ENCODE measurements around the gene PAX5.

DNA sequence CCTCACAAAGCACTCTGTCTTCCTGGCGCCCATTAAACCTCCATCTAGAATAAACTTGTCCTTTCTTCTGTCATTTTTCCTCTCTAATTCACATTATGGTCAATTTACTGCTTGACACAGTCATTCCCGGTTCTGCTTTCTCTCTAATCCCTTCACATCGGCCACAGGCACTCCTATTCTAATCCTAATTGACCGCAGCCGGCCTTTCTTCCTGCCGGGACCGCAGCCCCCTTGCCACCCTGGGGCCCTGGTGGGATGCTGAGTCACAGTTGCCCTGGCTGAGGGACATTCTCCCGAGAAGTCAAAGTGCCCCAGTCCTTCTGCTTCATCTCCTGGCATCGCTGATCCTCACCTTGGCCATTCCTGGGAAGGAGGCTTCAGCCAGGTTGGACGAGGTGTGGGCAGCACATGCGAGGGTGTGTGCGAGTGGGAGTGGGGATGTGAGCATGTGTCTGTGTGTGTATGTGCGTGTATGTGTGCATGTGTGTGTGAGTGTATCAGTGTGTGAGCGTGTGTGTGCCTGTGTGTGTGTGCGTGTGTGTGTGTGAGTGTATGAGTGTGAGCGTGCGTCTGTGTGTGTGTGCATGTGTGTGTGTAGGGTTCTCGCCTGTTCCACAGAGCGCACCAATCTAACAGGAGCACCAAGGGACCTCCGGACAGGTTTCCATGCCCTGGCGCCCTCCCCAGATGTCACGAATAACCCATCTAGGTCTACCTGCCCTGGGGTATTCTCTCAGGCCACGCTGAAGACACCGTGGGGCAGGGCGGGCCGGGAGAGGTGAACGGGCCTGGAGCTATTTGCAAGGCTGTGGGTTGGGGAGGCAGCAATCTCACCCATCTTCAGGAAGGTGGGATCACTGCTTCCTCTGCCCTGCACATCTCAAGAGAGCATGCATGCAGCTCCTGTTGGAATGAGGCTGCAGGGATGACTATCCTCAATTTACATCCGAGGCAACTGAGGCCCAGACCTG lies 191.2 kb downstream of the PAX5 start:
- TF ChIP-seq, protein P1, sequence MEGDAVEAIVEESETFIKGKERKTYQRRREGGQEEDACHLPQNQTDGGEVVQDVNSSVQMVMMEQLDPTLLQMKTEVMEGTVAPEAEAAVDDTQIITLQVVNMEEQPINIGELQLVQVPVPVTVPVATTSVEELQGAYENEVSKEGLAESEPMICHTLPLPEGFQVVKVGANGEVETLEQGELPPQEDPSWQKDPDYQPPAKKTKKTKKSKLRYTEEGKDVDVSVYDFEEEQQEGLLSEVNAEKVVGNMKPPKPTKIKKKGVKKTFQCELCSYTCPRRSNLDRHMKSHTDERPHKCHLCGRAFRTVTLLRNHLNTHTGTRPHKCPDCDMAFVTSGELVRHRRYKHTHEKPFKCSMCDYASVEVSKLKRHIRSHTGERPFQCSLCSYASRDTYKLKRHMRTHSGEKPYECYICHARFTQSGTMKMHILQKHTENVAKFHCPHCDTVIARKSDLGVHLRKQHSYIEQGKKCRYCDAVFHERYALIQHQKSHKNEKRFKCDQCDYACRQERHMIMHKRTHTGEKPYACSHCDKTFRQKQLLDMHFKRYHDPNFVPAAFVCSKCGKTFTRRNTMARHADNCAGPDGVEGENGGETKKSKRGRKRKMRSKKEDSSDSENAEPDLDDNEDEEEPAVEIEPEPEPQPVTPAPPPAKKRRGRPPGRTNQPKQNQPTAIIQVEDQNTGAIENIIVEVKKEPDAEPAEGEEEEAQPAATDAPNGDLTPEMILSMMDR (CRISPR knock-in tag; IDR thresholded peaks at IDR 0.05) = no peak
- TF ChIP-seq ZNF724P (CRISPR knock-in tag; IDR thresholded peaks at IDR 0.05; ENCODE audit: borderline replicate concordance) (no peak), ZNF274 (CRISPR knock-in tag; IDR thresholded peaks at IDR 0.05) (no peak)
- TF ChIP-seq, protein P2, sequence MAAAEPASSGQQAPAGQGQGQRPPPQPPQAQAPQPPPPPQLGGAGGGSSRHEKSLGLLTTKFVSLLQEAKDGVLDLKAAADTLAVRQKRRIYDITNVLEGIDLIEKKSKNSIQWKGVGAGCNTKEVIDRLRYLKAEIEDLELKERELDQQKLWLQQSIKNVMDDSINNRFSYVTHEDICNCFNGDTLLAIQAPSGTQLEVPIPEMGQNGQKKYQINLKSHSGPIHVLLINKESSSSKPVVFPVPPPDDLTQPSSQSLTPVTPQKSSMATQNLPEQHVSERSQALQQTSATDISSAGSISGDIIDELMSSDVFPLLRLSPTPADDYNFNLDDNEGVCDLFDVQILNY (CRISPR knock-in tag; conservative IDR thresholded peaks at IDR 0.05) = no peak

All from HepG2 (cell line).